HL-60/S4 (cell line): Measurements from ENCODE around the gene MICA.
"Not testable (repeated sequence)": the region's sequence is repeated elsewhere in the genome, so short reads cannot be mapped to it uniquely, and the experiment has no call there.

ENCODE experiments used
- in situ Hi-C: fragments of 300-500 bp; cut with MboI; formaldehyde crosslinking; loops from 2 replicates; pipeline ENCODE4 v1.14.3; 2022; ENCODE audit warnings: low sequenced_read_pairs

MICA gene

DNA sequence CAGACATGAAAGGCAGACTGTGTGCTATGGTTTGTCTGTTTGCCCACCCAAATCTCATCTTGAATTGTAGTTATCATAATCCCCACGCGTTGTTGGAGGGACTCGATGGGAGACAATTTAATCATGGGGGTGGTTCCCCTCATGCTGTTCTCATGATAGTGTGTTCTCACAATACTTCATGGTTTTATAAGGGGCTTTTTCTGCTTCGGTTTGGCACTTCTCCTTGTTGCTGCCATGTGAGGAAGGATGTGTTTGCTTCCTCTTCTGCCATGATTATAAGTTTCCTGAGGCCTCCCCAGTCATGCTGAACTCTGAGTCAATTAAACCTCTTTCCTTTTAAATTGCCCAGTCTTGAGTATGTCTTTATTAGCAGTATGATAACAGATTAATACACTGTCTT is 47.4 kb downstream of the MICA start:
- in situ Hi-C loops, result no loop called here

DNA sequence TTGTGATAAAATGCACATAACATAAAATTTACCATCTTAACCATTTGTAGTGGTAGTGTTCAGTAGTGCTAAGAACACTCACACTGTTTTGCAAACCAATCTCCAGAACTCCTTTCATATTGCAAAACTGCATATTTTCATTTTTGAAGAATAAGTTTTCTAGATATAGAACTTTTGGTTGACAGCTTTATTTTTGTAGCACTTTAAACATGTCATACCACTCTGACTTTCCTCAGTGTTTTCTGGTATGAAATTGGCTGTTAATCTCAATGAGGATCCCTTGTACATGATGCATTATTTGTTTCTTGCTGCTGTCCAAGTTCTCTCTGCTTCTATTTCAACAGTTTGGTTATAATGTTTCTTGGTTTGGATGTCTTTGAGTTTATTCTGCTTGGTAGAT is 49.5 kb downstream of the MICA start:
- in situ Hi-C loops, result no loop called here

DNA sequence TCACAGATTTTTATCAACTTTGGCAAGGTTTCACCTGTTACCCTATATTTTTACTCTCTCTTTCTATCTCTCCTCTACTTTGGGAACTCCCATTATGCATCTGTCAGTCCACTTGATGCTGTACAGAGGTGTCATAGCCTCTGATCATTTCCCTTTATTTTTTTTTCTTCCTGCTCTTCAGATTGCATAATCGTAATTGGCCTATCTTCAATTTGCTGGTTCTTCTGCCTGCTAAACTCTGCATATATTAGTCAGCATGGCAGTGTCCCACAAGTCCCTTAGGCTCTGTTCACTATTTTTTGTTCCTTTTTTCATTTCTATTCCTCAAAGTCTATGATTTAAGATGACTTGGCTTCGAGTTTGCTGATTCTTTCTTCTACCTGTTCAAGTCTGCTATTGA is 49.9 kb downstream of the MICA start:
- in situ Hi-C loops, result no loop called here

DNA sequence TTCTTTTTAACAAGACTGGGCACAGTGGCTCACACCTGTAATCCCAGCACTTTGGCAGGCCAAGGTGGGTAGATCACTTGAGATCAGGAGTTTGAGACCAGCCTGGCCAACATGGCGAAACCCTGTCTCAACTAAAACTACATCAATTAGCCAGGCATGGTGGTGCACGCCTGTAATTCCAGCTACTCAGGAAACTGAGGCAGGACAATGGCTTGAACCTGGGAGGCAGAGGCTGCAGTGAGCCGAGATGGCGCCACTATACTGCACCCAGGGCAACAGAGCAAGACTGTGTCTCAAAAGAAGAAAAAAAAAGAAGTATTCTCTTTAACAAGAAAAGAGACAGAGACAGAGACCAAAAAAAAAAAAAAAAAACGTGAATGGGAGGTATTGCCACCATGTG is 56.5 kb downstream of the MICA start:
- in situ Hi-C loops, result not testable (repeated sequence)

GRCh38 chr6:31460361-31461025 is 57.1 kb downstream of the MICA start:
- in situ Hi-C loops, result no loop called here

DNA sequence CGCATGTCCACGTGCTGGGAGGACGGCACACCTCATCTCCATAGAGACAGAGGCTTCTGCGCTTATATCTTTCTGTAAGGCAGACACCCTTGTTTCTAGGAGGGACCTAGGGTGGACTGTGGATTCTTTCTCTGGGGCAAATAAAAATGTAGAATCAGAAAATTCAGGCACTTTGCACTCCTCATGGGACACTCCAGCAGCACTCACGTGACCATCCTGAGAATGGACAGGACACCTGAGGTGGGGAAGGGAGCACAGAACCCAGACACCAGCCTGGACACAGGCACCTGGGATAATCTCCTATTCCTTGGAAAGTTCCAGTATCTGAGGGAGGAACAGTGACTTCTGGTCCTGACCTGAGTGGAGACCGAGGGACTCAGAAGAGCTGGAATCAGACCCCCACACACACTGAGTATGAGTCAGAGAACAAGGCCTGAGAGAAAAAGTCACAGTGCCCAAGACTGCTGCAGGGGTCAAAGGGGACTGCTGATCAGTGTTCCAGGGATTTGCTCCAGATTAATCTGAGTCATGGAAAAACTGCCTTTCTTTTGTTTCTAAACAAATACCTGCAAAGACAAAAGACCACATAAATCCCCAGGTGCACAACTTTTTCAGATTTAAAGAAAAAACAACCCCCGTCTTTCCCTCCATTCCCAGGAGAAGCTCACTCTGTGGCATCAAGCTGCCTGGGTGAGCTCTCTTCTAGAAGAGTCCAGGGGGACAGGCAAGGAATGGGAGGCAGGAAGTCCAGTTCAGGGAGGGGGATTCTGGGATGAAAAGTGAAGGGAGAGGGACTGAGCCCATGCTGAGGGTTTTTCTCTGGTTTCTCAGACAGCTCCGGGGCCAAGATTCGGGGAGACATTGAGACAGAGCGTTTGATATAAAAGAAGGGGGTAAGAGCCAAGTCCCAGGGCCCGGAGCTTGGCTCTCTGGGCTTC is 58.9 kb downstream of the MICA start:
- in situ Hi-C loops, result no loop called here

DNA sequence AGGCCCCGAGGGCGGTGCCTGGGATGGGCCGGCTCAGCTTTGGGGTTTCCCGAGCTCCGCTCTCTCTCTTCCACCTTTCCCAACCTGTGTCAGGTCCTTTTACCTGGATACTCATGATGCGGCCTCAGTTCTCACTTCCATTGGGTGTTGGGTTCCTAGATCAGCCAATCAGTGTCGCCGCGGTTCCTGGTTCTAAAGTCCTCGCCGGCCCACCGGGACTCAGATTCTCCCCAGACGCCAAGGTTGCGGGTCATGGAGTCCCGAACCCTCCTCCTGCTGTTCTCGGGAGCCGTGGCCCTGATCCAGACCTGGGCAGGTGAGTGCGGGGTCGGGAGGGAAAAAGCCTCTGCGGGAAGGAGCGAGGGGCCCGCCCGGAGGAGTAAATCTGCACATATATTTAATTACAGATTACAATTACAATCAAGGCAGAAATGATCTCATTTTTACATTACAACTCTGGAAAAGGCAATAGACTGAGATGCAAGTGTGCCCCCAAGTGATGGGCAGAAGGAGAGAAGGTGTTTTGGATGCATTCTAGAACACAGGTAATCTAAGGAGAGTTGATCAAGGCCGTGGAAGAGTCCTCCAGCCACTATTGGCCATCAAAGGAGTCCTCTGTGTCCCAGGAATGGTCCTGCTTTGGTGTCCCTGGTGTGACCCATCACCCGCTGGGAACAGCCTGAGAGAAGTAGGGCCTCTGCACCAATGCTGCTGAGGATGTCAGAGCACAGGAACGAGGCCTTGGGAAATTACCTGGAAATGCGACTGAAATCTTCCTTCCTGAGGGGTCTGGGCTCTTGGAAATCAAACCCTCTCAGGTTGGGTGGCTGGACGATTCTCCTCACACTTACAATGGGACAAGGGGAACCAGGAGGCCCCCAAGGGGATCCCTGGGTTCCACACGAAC is 59.8 kb downstream of the MICA start:
- in situ Hi-C loops, result no loop called here

- in situ Hi-C loops, result no loop called here
Observed at GRCh38 chr6:31464252-31465184, 61.1 kb downstream of the MICA start.
